HG03135 (cell line): ENCODE results near the gene COQ7.

Source experiments
- ATAC-seq: cut with Tn5 transposase; IDR thresholded peaks from one replicate; pipeline ENCODE4 v1.9.1; 2021; ENCODE audit warnings: mild to moderate bottlenecking, moderate library complexity; ENCODE audit not compliant: unreplicated experiment

Gene COQ7

DNA sequence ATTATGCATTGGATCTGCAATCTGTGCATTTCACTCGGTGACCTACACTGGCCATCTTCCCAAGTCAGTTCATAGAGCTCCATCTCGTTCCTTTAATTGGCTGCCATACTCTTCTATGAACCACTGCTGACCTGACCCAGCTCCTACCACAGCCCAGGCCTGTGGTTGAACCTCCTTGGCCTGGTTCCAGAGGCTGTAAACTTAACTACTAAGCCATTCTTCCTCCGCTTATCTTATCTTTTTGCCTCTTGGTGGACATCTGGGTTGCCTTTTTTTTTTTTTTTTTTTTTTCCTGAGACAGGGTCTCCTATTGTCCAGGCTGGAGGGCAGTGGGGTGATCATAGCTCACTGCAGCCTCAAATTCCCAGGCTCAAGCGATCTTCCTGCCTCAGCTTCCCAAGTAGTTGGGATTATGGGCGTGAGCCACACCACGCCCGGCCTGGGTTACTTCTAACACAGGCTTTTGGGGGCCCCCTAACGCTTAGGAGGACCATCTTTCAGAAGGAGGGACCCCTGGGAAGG lies 18.3 kb downstream of the COQ7 start:
- no peak for ATAC-seq

DNA sequence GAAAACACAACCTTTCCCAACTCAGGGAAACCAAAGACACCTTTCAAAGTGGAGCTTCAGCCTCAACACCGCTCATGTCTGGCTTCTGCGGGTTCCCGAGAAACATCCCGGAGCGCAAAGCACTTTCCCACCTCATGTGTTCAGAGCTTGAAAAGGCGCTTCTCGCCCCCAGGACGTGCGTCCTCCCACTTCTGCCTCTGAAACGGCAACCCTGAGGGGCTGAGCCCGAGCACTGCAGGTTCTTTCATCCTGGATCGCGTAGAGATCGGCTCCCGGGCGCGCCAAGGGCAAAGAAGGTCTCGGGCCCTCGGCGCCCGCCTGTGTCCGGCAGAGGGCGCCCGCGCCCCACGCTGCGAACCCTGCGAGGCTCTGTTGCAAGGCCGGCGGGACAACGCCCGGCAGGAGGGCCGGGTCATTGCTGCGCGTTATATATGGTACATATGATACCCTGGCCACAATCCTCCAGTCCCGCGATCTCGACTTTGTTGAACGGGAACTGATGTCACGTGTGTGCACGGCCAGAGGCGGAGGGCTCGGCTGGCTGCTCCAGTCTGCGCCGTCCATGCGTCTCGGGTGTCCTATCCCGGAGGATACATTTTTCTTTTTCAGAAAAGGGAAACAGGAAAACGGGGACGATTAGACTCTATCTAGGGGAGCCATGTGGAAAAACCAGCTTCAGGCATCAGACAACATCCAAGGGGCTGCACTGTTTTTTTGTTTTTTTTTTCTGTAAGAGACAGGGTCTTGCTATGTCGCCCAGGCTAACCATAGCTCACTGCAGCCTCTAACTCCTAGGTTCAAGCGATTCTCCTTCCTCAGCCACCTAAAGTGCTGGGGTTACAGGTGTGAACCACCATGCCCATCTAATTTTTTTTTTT lies 19.1 kb downstream of the COQ7 start:
- peak; percentile 87 for ATAC-seq

DNA sequence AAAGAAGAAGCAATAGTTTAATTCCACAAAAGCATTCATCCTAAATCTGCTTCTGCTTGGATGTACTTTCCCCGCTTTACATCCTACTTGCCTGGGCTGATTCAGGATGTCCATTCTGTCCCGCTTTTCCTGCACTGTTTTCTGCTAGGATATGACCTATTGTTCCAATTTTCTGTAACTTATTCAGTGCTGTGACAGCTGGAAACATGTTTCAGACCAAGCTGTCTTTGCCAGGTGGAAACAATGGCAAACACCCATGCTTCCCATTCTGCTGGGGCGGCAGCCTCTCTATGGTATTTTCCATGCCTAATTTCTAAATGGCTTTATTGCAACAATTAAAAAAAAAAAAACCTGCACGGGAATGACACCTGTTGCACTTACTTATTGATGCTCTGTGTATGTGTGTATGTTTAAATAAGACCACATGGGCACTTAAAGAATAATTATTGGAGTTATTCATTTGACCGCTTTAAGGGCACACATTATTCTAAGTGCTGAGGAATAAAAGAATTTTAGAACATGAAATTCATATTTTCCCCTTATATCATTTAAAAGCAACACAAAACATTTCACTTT lies 21.0 kb downstream of the COQ7 start:
- ATAC-seq = no peak

DNA sequence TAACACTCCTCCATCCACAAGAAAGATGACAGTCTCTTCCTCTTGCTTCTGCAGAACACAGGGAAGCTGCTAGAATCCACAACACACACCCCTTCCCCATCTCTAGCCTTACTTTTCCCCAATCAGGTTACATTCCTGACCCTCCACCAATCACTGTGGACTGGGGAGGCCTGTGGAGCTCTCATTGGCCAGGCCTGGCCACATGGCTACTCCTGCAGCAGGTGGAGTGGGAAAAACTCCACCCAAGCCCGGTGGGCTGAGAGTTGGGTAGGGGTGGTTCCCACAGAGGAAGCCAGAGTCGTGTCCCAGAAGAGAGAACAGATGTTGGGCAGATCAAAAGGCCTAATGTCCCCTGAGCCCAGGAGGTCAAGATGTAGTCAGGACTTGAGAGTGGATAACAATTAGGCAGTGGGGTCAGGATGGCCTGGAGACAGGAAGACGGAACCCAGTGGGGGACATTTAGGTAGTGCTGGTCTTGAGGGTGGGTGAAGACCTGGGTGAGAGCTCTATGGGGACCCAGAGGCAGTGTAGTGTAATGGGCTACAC lies 22.1 kb downstream of the COQ7 start:
- ATAC-seq = no peak

DNA sequence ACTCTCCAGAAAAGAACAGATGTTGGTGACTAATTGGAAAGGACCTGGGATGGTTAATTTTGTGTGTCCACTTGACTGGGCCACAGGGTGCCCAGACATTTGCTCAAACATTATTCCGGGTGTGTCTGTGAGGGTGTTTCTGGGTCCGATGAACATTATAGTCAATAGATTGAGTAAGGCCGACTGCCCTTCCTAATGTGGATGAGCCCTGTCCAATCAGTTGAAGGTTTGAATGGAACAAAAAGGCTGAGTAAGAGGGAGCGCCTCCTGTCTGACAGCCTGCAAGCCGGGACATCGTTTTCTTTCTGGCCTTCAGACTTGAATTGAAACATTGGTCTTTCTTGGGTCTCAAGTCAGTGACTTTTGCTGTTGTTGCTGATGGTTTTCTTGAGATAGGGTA lies 23.5 kb downstream of the COQ7 start:
- no peak for ATAC-seq

DNA sequence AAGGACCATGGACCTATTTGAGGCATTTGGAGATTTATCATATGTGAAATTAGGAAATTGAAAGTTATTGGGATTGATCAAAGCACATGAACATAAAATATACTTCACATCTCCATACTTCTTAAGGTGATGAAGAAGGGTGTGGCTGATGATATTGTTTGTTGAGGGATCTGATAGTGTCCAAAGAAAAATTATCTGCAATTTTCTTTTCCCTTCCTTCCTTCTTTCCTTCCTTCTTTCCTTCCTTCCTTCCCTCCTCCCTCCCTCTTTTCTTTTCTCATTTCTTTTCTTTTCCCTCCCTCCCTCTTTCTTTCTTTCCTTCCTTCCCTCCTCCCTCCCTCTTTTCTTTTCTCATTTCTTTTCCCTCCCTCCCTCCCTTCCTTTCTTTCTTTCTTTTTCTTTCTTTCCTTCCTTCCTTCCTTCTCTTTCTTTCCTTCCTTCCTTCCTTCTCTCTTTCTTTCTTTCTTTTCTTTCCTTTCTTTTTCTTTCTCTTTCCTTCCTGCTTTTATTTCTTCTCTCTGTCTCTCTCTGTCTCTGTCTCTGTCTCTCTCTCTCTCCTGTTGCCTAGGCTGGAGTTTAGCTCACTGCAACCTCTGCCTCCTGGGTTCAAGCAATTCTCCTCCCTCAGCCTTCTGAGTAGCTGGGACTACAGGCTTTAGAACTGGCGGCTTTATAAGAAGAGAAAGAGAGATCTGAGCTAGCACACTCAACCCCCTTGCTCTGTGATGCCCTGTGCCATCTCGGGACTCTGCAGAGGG lies 25.4 kb downstream of the COQ7 start:
- ATAC-seq = no peak

DNA sequence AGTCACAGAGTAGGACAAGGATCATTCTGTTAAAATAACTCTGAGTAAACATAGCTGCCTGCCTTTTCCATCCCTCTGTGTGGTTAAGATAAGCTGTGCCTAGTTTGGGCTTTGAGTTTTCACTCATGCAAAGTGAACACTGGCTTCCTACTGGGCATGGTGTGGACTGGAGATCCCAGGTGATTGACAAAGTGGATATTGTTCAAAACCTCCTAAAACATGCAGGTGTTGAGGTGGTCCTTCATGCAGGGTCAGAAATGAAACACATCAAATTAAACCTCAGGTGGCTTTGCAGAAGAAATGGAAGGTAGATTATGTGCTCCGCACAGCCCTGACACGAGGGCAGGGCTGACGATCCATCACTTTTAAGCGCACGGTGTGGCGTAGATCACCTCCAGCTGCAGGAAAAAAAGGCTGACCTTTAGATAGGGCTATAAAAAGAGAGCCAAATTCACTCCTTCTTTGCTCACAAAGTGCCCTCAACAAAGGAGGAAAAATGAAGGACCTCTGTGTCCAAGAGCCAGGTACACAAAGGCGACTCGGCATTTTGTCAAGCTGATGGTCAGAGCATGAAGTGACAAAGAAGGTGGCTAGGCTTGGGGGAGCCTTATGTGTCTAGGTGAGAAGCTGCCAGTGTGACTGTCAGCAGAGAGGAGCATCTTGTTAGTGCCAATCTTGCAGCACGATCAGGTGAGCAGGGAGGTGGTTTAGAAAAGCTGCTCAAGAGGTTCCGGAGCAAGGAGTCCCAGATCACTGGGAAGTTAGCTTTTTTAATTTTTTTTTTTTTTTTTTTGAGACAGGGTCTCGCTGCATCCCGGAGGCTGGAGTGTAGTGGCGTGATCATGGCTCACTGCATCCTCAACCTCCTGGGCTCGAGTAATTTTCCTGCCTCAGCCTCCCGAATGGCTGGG lies 26.5 kb downstream of the COQ7 start:
- ATAC-seq = no peak

DNA sequence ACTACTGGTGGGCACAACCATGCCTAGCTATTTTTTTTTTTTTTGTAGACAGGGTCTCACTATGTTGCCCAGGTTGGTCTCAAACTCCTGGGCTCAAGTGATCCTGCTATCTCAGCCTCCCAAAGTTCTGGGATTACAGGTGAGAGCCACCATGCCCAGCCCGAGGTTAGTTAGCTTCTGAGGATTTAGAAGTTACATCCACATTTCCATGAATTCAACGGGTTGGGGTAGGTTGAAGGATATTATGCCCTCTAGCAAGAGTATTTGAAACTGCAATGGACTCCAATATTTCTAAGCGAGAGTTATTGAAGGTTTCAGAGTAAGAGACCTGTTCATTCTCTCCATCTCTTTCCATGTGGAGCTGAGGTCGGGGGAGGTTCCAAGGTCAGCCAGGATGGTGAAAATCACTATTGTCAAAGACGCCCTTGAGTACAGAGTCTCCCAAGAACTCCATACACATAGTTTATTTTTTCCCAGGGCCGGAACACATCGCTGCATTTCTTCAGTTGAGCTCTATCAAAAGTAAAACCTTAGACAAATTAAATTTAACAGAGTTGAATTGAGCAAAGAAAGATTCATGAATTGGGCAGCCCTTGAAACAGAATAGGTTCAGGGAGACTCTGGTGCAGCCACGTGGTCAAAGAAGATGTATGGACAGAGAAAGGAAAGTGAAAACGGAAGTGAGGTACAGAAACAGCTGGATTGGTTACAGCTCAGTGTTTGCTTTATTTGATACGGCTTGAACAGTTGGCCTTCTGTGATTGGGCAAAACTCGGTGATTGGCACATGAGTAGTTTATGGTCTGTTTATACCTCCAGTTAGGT lies 27.3 kb downstream of the COQ7 start:
- no peak for ATAC-seq

DNA sequence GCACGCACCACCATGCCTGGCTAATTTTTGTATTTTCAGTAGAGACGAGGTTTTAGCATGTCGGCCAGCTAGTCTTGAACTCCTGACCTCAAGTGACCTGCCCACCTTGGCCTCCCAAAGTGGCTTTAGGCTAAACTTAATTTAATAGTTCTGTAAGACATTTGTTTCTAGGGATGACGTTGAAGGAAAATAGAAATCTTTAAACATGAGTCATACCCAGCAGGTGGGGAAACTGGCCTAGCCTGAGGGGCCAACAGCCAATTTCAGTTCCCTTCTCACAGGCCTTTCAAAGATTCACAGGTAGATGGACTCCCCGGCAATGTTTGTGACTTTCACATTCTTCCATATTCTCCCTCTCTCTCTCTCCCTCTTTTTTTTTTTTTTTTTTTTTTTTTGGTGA lies 28.2 kb downstream of the COQ7 start:
- no peak for ATAC-seq

DNA sequence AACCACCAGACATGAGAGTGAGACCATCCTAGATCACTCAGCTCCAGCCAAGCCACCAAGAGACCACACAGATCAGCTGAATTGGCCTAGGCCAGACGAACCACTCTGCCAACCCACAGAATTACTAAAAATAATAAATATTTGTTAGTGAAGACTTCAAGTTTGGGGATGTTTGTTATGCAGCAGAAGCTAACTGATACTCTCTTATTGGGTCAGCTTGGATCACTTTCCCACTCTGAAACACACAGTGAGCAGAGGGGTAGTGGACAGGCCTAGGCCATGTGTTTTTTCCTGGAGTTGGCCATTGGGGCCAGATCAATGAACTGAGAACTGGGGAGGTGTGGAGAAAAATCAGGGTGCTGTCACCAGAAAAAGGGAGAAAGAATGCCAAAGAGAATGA lies 30.8 kb downstream of the COQ7 start:
- no peak for ATAC-seq

DNA sequence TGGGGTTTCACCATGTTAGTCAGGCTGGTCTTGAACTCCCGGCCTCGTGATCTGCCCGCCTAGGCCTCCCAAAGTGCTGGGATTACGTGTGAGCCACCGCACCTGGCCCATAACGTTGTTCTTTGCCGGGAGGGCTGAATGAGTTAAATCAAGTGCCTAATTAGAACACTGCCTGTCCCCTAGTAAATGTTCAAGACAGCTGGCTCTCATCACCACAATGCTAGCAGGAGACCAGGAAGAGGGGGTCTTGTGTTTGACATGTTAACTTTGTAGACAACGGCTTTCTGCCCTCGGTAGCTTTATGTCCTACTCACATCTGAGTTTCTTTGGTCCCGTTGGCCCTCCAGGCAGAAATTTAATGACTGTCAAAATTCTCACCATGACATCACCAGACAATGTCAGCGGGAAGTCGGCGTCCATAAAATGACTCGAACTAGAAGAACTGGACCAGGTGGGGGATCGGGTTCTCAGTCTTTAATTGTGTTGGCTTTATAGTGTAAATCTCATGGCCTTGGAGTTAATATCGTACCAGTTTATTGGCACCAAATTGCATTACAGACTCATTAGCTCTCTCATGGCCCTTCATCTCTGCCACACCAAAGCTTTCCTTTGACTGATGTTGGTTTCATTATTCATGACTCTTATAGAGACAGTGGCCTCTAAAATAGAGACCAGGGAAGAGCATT lies 34.9 kb downstream of the COQ7 start:
- no peak for ATAC-seq

DNA sequence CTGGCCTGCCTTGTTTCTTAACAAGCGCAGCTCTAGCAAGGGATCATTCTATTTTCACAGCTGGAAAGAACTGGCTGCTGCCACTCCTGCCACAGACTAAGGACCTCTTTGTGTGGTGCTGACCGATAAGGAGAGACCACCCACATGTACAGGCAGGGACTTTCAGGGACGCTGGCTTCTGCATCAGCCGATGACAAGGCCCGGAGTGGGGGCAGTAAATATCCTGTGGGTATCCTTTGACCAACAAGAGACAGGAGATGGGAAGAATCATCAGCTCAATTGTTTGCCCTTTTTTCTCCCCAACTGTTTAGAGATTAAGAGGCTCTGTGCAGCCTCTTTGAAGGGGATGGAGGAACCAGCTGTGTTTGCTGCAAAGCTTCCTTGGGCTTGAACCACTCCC lies 37.2 kb downstream of the COQ7 start:
- no peak for ATAC-seq

DNA sequence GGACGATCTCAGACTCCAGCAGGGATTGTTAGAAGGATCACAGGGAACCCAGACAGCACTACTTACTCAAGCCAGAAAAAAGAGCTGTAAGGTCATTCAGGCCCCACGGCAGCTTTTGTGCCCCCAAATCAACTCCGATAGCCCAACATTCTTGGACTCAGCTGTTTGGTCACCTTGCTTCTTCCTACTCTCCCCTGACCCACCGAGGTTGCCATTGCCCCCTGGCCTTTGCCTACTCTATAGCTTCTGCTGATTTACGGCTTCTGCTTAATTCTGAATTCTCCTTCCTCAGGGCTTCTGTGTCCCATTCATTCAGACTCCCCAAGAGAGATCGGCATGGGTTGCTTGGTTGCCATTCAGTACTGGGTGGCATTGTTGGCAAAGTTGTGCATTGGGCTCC lies 37.7 kb downstream of the COQ7 start:
- ATAC-seq = no peak

DNA sequence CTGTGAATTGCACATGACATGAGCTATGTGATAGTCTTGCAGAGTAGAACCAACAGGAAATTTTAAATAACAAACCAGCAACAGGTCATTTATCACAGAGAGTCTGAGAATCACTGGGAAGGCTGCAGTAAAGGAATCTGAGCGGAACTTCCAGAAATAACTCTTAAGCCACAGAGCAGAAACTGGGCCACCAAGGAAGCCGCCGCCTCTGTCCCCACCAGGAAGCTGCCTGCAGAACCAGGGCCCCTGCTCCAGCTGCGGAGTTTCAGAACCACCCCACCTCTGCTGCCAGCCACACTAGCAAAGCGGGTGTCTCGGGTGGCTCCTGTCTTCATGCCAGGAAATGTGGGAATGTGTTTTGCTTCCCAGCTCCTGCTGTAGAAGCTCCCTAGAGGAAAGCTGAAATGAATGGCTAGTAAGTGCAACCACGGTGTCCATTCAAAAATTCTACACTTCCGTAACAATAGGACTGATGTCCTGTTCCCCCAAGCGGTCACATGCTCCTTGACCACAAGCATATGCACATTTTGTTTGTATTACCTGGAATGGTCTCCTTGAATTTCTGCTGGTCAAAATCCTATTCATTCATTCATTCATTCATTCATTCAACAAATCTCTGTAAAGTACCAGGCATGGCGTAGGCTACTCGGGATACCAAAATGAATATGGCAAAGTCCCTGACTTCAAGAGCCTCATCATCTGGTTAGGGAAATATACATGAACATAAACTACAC lies 38.6 kb downstream of the COQ7 start:
- ATAC-seq = no peak

DNA sequence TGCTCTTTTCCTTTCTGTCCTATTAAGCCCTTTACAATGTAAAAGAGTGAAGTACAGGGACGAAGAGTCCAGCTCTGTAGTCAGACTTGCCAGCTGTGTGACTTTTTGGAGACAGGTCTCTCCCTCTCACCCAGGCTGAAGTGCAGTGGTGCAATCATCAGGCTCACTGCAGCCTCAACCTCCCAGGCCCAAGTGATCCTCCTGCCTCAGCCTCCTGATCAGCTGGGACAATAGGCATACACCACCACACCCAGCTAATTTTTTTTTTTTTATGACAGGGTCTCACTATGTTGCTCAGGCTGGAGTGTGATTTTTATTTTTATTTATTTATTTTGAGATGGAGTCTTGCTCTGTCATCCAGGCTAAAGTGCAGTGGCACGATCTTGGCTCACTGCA lies 39.2 kb downstream of the COQ7 start:
- no peak for ATAC-seq

DNA sequence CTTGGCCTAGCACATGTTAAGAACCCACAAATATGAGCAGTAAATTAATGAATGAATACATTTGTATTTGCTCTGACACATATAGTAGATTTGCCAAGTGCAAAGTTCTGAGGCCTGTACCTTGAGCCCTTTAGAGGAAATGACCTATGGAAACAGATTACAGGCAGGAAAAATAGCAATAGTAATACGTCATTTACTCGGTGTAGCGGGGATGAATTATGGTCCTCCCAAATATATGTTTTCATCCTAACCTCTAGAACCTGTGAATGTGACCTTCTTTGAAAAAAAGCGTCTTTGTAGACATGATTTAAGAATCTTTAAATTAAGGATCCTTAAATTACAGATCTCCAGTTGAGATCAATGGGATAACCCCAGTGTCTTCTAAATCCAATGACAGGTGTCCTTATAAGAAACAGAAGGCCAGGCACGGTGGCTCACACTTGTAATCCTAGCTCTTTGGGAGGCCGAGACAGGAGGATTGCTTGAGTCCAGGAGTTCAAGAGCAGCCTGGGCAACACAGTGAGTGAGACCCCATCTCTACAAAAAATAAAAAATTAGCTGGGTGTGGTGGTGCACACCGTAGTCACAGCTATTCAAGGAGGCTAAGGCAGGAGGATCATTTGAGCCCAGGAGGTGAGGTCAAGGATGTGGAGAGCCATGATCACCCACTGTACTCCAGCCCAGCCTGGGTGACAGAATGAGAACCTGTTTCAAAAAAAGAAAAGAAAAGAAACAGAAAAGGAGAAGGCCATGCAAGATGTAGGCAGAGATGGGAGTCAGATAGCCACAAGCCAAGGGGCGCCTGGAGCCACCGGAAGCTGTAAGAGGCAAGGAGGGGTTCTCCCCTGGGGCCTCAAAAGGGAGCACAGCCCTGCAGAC lies 41.2 kb downstream of the COQ7 start:
- ATAC-seq = no peak

DNA sequence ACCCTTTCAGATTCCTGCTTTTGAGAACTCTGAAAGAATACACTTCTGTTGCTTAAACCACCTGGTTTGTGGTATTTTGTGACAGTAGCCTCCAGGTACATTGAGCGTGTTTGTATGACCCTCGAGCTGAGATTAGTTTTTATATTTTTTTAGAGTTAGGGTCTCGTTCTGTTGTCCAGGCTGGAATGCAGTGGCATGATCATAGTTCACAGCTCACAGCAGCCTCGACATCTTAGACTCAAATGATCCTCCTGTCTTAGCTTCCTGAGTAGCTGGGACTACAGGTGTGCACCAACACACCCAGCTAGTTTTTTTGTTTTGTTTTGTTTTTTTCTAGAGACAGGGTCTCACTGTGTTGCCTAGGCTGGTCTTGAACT lies 41.9 kb downstream of the COQ7 start:
- ATAC-seq = no peak
